AG20443 (cell line): Measurements from ENCODE around the gene PLAU.

Source experiments
- DNase-seq: peaks from one replicate; pipeline ENCODE4 v3.0.0; 2012; ENCODE audit warnings: low spot score, mixed read lengths

PLAU gene

GRCh38 chr10:73910764-73911552, at the start of gene PLAU:
PLAU (plus strand) TSS chr10:73911132; CDS start chr10:73911556, 424 bp downstream.
- peak; percentile 61 for DNase-seq

- no peak for DNase-seq
Observed at GRCh38 chr10:73862011-73862410, 48.9 kb upstream of the PLAU start.

- DNase-seq = peak; percentile 33
Observed at GRCh38 chr10:73863039-73863817, 47.7 kb upstream of the PLAU start.

GRCh38 chr10:73864229-73864628, 46.7 kb upstream of the PLAU start:
- DNase-seq = no peak

GRCh38 chr10:73865107-73865458, 45.8 kb upstream of the PLAU start:
- no peak for DNase-seq

GRCh38 chr10:73865459-73866442, 45.2 kb upstream of the PLAU start:
- no peak for DNase-seq

- DNase-seq = no peak
Observed at GRCh38 chr10:73866621-73867020, 44.3 kb upstream of the PLAU start.

GRCh38 chr10:73867126-73867807, 43.7 kb upstream of the PLAU start:
- no peak for DNase-seq

- DNase-seq = no peak
Observed at GRCh38 chr10:73867871-73868631, 42.9 kb upstream of the PLAU start.

GRCh38 chr10:73868655-73869195, 42.2 kb upstream of the PLAU start:
- DNase-seq = no peak

- no peak for DNase-seq
Observed at GRCh38 chr10:73871295-73872189, 39.4 kb upstream of the PLAU start.

- peak; percentile 43 for DNase-seq
Observed at GRCh38 chr10:73872190-73872710, 38.7 kb upstream of the PLAU start.

GRCh38 chr10:73873142-73873837, 37.6 kb upstream of the PLAU start:
- DNase-seq = no peak

GRCh38 chr10:73873838-73874215, 37.1 kb upstream of the PLAU start:
- DNase-seq = no peak

GRCh38 chr10:73874267-73875138, 36.4 kb upstream of the PLAU start, which contains the start of gene CAMK2G:
CAMK2G (minus strand) TSS chr10:73874555; CDS start chr10:73874461, 94 bp downstream.
- DNase-seq = peak; percentile 97

- no peak for DNase-seq
Observed at GRCh38 chr10:73875139-73875475, 35.8 kb upstream of the PLAU start.

GRCh38 chr10:73876157-73876556, 34.8 kb upstream of the PLAU start:
- DNase-seq = no peak

- DNase-seq = no peak
Observed at GRCh38 chr10:73876566-73876965, 34.4 kb upstream of the PLAU start.
